Activated CD4-positive, alpha-beta memory T cell treated with anti-CD3 and anti-CD28 coated beads for 36 hours (primary cell): Measurements from ENCODE around the gene TMEM183A. TPM values are rescaled to one million over a fixed set of nuclear protein-coding genes. Genes with fewer than 3 reads are reported as not detected.
A peak's percentile ranks its signal among the peaks of the same experiment; 100 is the strongest.

Experiments used
- CTCF ChIA-PET: fragments of 350-600 bp; sonication (Branson Sonifier 250); formaldehyde crosslinking; loops from one replicate; lab custom pipeline; 2021; ENCODE audit warnings: antibody characterized with exemption, inconsistent platforms; lab: Charles Lee
- POLR2A ChIA-PET: fragments of 350-600 bp; sonication (Branson Sonifier 250); formaldehyde crosslinking; loops from one replicate; lab custom pipeline; 2021; ENCODE audit warnings: antibody characterized with exemption; lab: Charles Lee
- DNase-seq: peaks from one replicate; pipeline ENCODE4 v3.0.0-alpha.2; 2020
- H3K27ac Mint-ChIP-seq: one replicate; pipeline ENCODE4 v1.8.0; 2021; ENCODE audit warnings: mixed read lengths
- H3K27me3 Mint-ChIP-seq: one replicate; pipeline ENCODE4 v1.8.0; 2021; ENCODE audit warnings: mixed read lengths
- H3K36me3 Mint-ChIP-seq: one replicate; pipeline ENCODE4 v1.8.0; 2021; ENCODE audit warnings: mixed read lengths
- H3K4me1 Mint-ChIP-seq: one replicate; pipeline ENCODE4 v1.8.0; 2021; ENCODE audit warnings: low read depth, mixed read lengths
- H3K4me3 Mint-ChIP-seq: one replicate; pipeline ENCODE4 v1.8.0; 2021; ENCODE audit warnings: mild to moderate bottlenecking, mixed read lengths
- H3K9me3 Mint-ChIP-seq: one replicate; pipeline ENCODE4 v1.8.0; 2021; ENCODE audit warnings: mixed read lengths
- intact Hi-C: fragments of 100-400 bp; cut with micrococcal nuclease; formaldehyde crosslinking; loops from one replicate; pipeline ENCODE4 v1.15.1; 2023
- total RNA-seq, 2 experiments: library from RNA; stranded (reverse); gene quantifications; one replicate each; pipeline ENCODE4 v1.2.3, GENCODE V29; 2021

Gene TMEM183A
- total RNA-seq, 2 experiments from 2014 or later: 68.1 to 76.5 TPM

GRCh38 chr1:203034422-203035110, 27.4 kb downstream of the TMEM183A start:
- POLR2A ChIA-PET: no interaction called here
- CTCF ChIA-PET: interaction anchor here (1.1 to 10.6 kb wide), 5 partner anchors 137 to 303 kb away, joined by 3 to 248 read pairs (median 8); no protein-coding TSS in a partner anchor
- Mint-ChIP-seq H3K4me1 (no peaks in the 10 kb centered on the region), H3K4me3 (no peak overlapping the region), H3K27me3 (peaks cover 6% of the 10 kb centered on the region), H3K9me3 (no peaks in the 10 kb centered on the region), H3K27ac (no peak overlapping the region), H3K36me3 (no peaks in the 10 kb centered on the region)
- intact Hi-C loops: loop anchor here (10.0 kb wide), 1 partner anchor 300 kb away; no protein-coding TSS in a partner anchor
- DNase-seq: no peak

- no peak for DNase-seq
- H3K27me3 Mint-ChIP-seq: peaks cover 6% of the 10 kb centered on the region
- H3K27ac Mint-ChIP-seq: no peak overlapping the region
- no peaks in the 10 kb centered on the region for H3K4me1 Mint-ChIP-seq
- H3K9me3 Mint-ChIP-seq: no peaks in the 10 kb centered on the region
- no peak overlapping the region for H3K4me3 Mint-ChIP-seq
- intact Hi-C loops: loop anchor here (10.0 kb wide), 1 partner anchor 299 kb away; no protein-coding TSS in a partner anchor
- POLR2A ChIA-PET: no interaction called here
- CTCF ChIA-PET: interaction anchor here (1.1 to 10.6 kb wide), 6 partner anchors 9 to 302 kb away, joined by 3 to 248 read pairs (median 6); partner anchors contain the start of gene PPFIA4
- no peaks in the 10 kb centered on the region for H3K36me3 Mint-ChIP-seq
These were observed 28.2 kb downstream of the TMEM183A start for GRCh38 chr1:203035111-203036000.

GRCh38 chr1:203036135-203036534, 29.0 kb downstream of the TMEM183A start:
- Mint-ChIP-seq H3K9me3 (no peaks in the 10 kb centered on the region), H3K4me1 (no peaks in the 10 kb centered on the region), H3K27me3 (peaks cover 6% of the 10 kb centered on the region), H3K4me3 (no peak overlapping the region), H3K27ac (no peak overlapping the region), H3K36me3 (no peaks in the 10 kb centered on the region)
- ChIA-PET POLR2A (no interaction called here), CTCF (interaction anchor here (1.1 to 10.6 kb wide), 4 partner anchors 9 to 234 kb away, joined by 4 to 248 read pairs (median 8); partner anchors contain the start of gene PPFIA4)
- no peak for DNase-seq
- intact Hi-C loops: loop anchor here (10.0 kb wide), 1 partner anchor 299 kb away; no protein-coding TSS in a partner anchor

- ChIA-PET POLR2A (no interaction called here), CTCF (interaction anchor here (1.1 to 10.6 kb wide), 3 partner anchors 10 to 179 kb away, joined by 5 to 248 read pairs (median 10); partner anchors contain the start of gene PPFIA4)
- H3K4me3 Mint-ChIP-seq: no peak overlapping the region
- no peak overlapping the region for H3K27ac Mint-ChIP-seq
- peaks cover 6% of the 10 kb centered on the region for H3K27me3 Mint-ChIP-seq
- no peaks in the 10 kb centered on the region for H3K4me1 Mint-ChIP-seq
- H3K36me3 Mint-ChIP-seq: no peaks in the 10 kb centered on the region
- intact Hi-C loops: loop anchor here (10.0 kb wide), 1 partner anchor 298 kb away; no protein-coding TSS in a partner anchor
- no peaks in the 10 kb centered on the region for H3K9me3 Mint-ChIP-seq
- no peak for DNase-seq
These were observed 29.4 kb downstream of the TMEM183A start for GRCh38 chr1:203036537-203036936.

- no peak for DNase-seq
- H3K4me1 Mint-ChIP-seq: no peaks in the 10 kb centered on the region
- ChIA-PET POLR2A (no interaction called here), CTCF (interaction anchor here (4.1 to 10.6 kb wide), 3 partner anchors 134 to 231 kb away, joined by 74 to 248 read pairs (median 79); no protein-coding TSS in a partner anchor)
- H3K27ac Mint-ChIP-seq: no peak overlapping the region
- H3K27me3 Mint-ChIP-seq: peaks cover 6% of the 10 kb centered on the region
- intact Hi-C loops: loop anchor here (10.0 kb wide), 1 partner anchor 297 kb away; no protein-coding TSS in a partner anchor
- no peaks in the 10 kb centered on the region for H3K9me3 Mint-ChIP-seq
- no peak overlapping the region for H3K4me3 Mint-ChIP-seq
- no peaks in the 10 kb centered on the region for H3K36me3 Mint-ChIP-seq
These were observed 30.5 kb downstream of the TMEM183A start for GRCh38 chr1:203037509-203038190.

GRCh38 chr1:203038217-203038741, 31.1 kb downstream of the TMEM183A start:
- no peaks in the 10 kb centered on the region for H3K36me3 Mint-ChIP-seq
- H3K4me1 Mint-ChIP-seq: no peaks in the 10 kb centered on the region
- H3K4me3 Mint-ChIP-seq: no peak overlapping the region
- ChIA-PET CTCF (interaction anchor here (0.9 to 10.6 kb wide), 16 partner anchors 9 to 301 kb away, joined by 3 to 248 read pairs (median 14); partner anchors contain the start of gene MYBPH), POLR2A (no interaction called here)
- no peaks in the 10 kb centered on the region for H3K9me3 Mint-ChIP-seq
- DNase-seq: no peak
- peaks cover 6% of the 10 kb centered on the region for H3K27me3 Mint-ChIP-seq
- intact Hi-C loops: loop anchor here (10.0 kb wide), 1 partner anchor 297 kb away; no protein-coding TSS in a partner anchor
- no peak overlapping the region for H3K27ac Mint-ChIP-seq

- CTCF ChIA-PET: interaction anchor here (0.6 to 10.6 kb wide), 49 partner anchors 9 to 615 kb away, joined by 3 to 248 read pairs (median 4); partner anchors contain the start of genes MYBPH, PPFIA4 and TMEM183A
- H3K9me3 Mint-ChIP-seq: no peaks in the 10 kb centered on the region
- no peaks in the 10 kb centered on the region for H3K36me3 Mint-ChIP-seq
- DNase-seq: peak; percentile 73
- H3K4me1 Mint-ChIP-seq: no peaks in the 10 kb centered on the region
- intact Hi-C loops: loop anchor here (1.0 to 10.0 kb wide), 4 partner anchors 133 to 296 kb away; no protein-coding TSS in a partner anchor
- peaks cover 6% of the 10 kb centered on the region for H3K27me3 Mint-ChIP-seq
- H3K4me3 Mint-ChIP-seq: no peak overlapping the region
- H3K27ac Mint-ChIP-seq: no peak overlapping the region
- POLR2A ChIA-PET: no interaction called here
These were observed 31.9 kb downstream of the TMEM183A start for GRCh38 chr1:203038891-203039608.

- DNase-seq: peak; percentile 16
- H3K36me3 Mint-ChIP-seq: no peaks in the 10 kb centered on the region
- H3K9me3 Mint-ChIP-seq: no peaks in the 10 kb centered on the region
- no peaks in the 10 kb centered on the region for H3K4me1 Mint-ChIP-seq
- H3K27ac Mint-ChIP-seq: no peak overlapping the region
- POLR2A ChIA-PET: no interaction called here
- no peak overlapping the region for H3K4me3 Mint-ChIP-seq
- CTCF ChIA-PET: interaction anchor here (0.6 to 10.6 kb wide), 52 partner anchors 8 to 614 kb away, joined by 3 to 248 read pairs (median 4); partner anchors contain the start of genes ADORA1, MYBPH, PPFIA4 and TMEM183A
- intact Hi-C loops: loop anchor here (1.0 to 10.0 kb wide), 4 partner anchors 132 to 295 kb away; no protein-coding TSS in a partner anchor
- H3K27me3 Mint-ChIP-seq: peaks cover 6% of the 10 kb centered on the region
These were observed 32.7 kb downstream of the TMEM183A start for GRCh38 chr1:203039609-203040512.

GRCh38 chr1:203040513-203041275, 33.5 kb downstream of the TMEM183A start:
- H3K4me1 Mint-ChIP-seq: no peaks in the 10 kb centered on the region
- H3K4me3 Mint-ChIP-seq: no peak overlapping the region
- DNase-seq: no peak
- peaks cover 6% of the 10 kb centered on the region for H3K27me3 Mint-ChIP-seq
- CTCF ChIA-PET: interaction anchor here (0.6 to 10.6 kb wide), 24 partner anchors 11 to 302 kb away, joined by 3 to 248 read pairs (median 8); partner anchors contain the start of genes ADORA1, MYBPH, PPFIA4 and TMEM183A
- H3K9me3 Mint-ChIP-seq: no peaks in the 10 kb centered on the region
- intact Hi-C loops: no loop called here
- POLR2A ChIA-PET: no interaction called here
- no peak overlapping the region for H3K27ac Mint-ChIP-seq
- no peaks in the 10 kb centered on the region for H3K36me3 Mint-ChIP-seq
